ENCODE results near the gene MYH11. TPM values are rescaled to one million over a fixed set of nuclear protein-coding genes. Genes with fewer than 3 reads are reported as not detected.

MYH11 gene
- 0.07 and 0.25 TPM in 2 replicates for total RNA-seq (ENCODE audit: low replicate concordance)

GRCh38 chr16:15856901-15857698 lies at the start of gene MYH11:
MYH11 (minus strand) TSS chr16:15857028; CDS start chr16:15838252, 18,776 bp downstream.
- Histone ChIP-seq H3K27ac (no peak within 1 kb of the TSS), H3K79me2 (ENCODE audit: low read depth) (no peaks in the 10 kb centered on the region), H3F3A (ENCODE audit: low read depth) (peaks cover 12% of the 10 kb centered on the region), H3K4me3 (peak within 1 kb of the TSS; percentile 66), H3K36me3 (no peaks in the 10 kb centered on the region), H3K27me3 (peaks cover 70% of the 10 kb centered on the region), H3K4me2 (peak within 1 kb of the TSS; percentile 93), H3K4me1 (peaks cover 10% of the 10 kb centered on the region), H4K20me1 (ENCODE audit: low read depth) (peaks cover 3% of the 10 kb centered on the region), H3K9me3 (ENCODE audit: low read depth) (no peaks in the 10 kb centered on the region), H3K9ac (no peak within 1 kb of the TSS), H2AFZ (replicated peaks) (peak within 1 kb of the TSS; percentile 95)
- Mint-ChIP-seq H3K27ac (no peak within 1 kb of the TSS), H3K36me3 (no peaks in the 10 kb centered on the region), H3K27me3 (ENCODE audit: insufficient read depth, low read depth) (peaks cover 39% of the 10 kb centered on the region), H3K4me1 (peaks cover 6% of the 10 kb centered on the region), H3K4me3 (peak within 1 kb of the TSS; percentile 82), H3K9me3 (no peaks in the 10 kb centered on the region)
- TF ChIP-seq CTCF (IDR thresholded peaks at IDR 0.05), result peak; percentile 20
- TF ChIP-seq EZH2 (IDR thresholded peaks at IDR 0.05), result peak; percentile 59
- TF ChIP-seq EZH2phosphoT487 (IDR thresholded peaks at IDR 0.05), result no peak
- peak; percentile 71 for DNase-seq (ENCODE audit: low spot score)

- Mint-ChIP-seq H3K36me3 (no peaks in the 10 kb centered on the region), H3K27ac (no peak overlapping the region), H3K9me3 (no peaks in the 10 kb centered on the region), H3K4me1 (no peaks in the 10 kb centered on the region), H3K4me3 (no peak overlapping the region), H3K27me3 (ENCODE audit: insufficient read depth, low read depth) (peaks cover 5% of the 10 kb centered on the region)
- no peaks in the 10 kb centered on the region for H3K4me1 ChIP-seq
- no peaks in the 10 kb centered on the region for H3K27me3 ChIP-seq
- no peak overlapping the region for H2AFZ ChIP-seq (replicated peaks)
- H4K20me1 ChIP-seq (ENCODE audit: low read depth), result no peaks in the 10 kb centered on the region
- no peaks in the 10 kb centered on the region for H3F3A ChIP-seq (ENCODE audit: low read depth)
- no peak overlapping the region for H3K4me3 ChIP-seq
- no peak overlapping the region for H3K4me2 ChIP-seq
- no peak for DNase-seq (ENCODE audit: low spot score)
- no peaks in the 10 kb centered on the region for H3K9me3 ChIP-seq (ENCODE audit: low read depth)
- H3K79me2 ChIP-seq (ENCODE audit: low read depth), result no peaks in the 10 kb centered on the region
- H3K9ac ChIP-seq, result no peak overlapping the region
- H3K36me3 ChIP-seq, result no peaks in the 10 kb centered on the region
- no peak for TF ChIP-seq EZH2 (IDR thresholded peaks at IDR 0.05)
- TF ChIP-seq CTCF (IDR thresholded peaks at IDR 0.05), result no peak
- no peak for TF ChIP-seq EZH2phosphoT487 (IDR thresholded peaks at IDR 0.05)
- no peak overlapping the region for H3K27ac ChIP-seq
Measured at GRCh38 chr16:15906439-15906838, 49.6 kb upstream of the MYH11 start.

- no peaks in the 10 kb centered on the region for H3K79me2 ChIP-seq (ENCODE audit: low read depth)
- no peak overlapping the region for H3K4me3 ChIP-seq
- no peaks in the 10 kb centered on the region for H3K4me1 ChIP-seq
- H3K9me3 Mint-ChIP-seq, result no peaks in the 10 kb centered on the region
- no peaks in the 10 kb centered on the region for H4K20me1 ChIP-seq (ENCODE audit: low read depth)
- no peaks in the 10 kb centered on the region for H3K4me1 Mint-ChIP-seq
- H3K27me3 Mint-ChIP-seq (ENCODE audit: insufficient read depth, low read depth), result peaks cover 5% of the 10 kb centered on the region
- H3K27me3 ChIP-seq, result no peaks in the 10 kb centered on the region
- no peak overlapping the region for H3K9ac ChIP-seq
- DNase-seq (ENCODE audit: low spot score), result no peak
- no peak overlapping the region for H3K4me3 Mint-ChIP-seq
- no peaks in the 10 kb centered on the region for H3K36me3 Mint-ChIP-seq
- H2AFZ ChIP-seq (replicated peaks), result no peak overlapping the region
- no peak overlapping the region for H3K27ac ChIP-seq
- TF ChIP-seq CTCF (IDR thresholded peaks at IDR 0.05) (no peak), EZH2phosphoT487 (IDR thresholded peaks at IDR 0.05) (no peak), EZH2 (IDR thresholded peaks at IDR 0.05) (no peak)
- H3K4me2 ChIP-seq, result no peak overlapping the region
- H3F3A ChIP-seq (ENCODE audit: low read depth), result no peaks in the 10 kb centered on the region
- H3K36me3 ChIP-seq, result no peaks in the 10 kb centered on the region
- no peak overlapping the region for H3K27ac Mint-ChIP-seq
- H3K9me3 ChIP-seq (ENCODE audit: low read depth), result no peaks in the 10 kb centered on the region
Measured at GRCh38 chr16:15903960-15904359, 47.1 kb upstream of the MYH11 start.

Data from neural progenitor cell (in vitro differentiated cells).